Smooth muscle cell of the umbilical artery (primary cell): Measurements from ENCODE around the gene GUCY2D. TPM values are rescaled to one million over a fixed set of nuclear protein-coding genes. Genes with fewer than 3 reads are reported as not detected.

Experiments used
- total RNA-seq: library from RNA; depleted of rRNA; stranded (reverse); fragments of >200 nt; gene quantifications from 2 replicates; pipeline ENCODE4 v1.2.3, GENCODE V29; 2014

GUCY2D gene
- under 0.01 TPM in 1 of 2 replicates, not detected in the other for total RNA-seq

GRCh38 chr17:8001976-8002720 lies at the start of gene GUCY2D:
GUCY2D (plus strand) TSS chr17:8002615; CDS start chr17:8003048, 433 bp downstream.

DNA sequence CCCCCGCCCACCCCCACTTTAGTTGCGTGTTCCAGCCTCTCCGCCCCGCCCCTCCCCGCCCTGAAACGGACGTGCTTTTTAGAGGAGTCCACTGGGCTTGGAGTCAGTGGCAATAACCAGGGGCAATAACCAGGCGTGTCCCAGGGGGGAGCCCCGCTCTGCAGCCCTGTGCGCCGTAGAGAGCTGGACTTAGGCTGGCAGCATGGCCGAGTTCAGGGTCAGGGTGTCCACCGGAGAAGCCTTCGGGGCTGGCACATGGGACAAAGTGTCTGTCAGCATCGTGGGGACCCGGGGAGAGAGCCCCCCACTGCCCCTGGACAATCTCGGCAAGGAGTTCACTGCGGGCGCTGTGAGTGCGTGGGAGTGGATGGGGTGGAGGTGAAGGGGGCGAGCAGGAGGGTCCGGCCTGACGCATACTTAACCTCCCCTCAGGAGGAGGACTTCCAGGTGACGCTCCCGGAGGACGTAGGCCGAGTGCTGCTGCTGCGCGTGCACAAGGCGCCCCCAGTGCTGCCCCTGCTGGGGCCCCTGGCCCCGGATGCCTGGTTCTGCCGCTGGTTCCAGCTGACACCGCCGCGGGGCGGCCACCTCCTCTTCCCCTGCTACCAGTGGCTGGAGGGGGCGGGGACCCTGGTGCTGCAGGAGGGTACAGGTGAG lies 36.7 kb downstream of the GUCY2D start, which contains the start of gene ALOX15B:
TSS of gene ALOX15B (plus strand) at position 106 of the 657 bp plus-strand sequence. CDS start at position 203, 97 bp downstream.

Other genes starting within 250 kb of the GUCY2D start
- gene KDM6B, start 168.4 kb upstream of the GUCY2D start, total RNA-seq, result 7.1 and 10.9 TPM in 2 replicates
- 2.1 and 4.3 TPM in 2 replicates for gene TMEM88, start 147.5 kb upstream of the GUCY2D start, total RNA-seq
- 25.0 and 85.2 TPM in 2 replicates for gene NAA38, start 145.1 kb upstream of the GUCY2D start, total RNA-seq
- 13.4 and 17.2 TPM in 2 replicates for gene CYB5D1, start 144.6 kb upstream of the GUCY2D start, total RNA-seq
- gene CHD3, start 113.8 kb upstream of the GUCY2D start, total RNA-seq, result 108 and 155 TPM in 2 replicates
- 5.1 and 9.2 TPM in 2 replicates for gene RNF227, start 86.3 kb upstream of the GUCY2D start, total RNA-seq
- gene KCNAB3, start 72.8 kb upstream of the GUCY2D start, total RNA-seq, result 0.59 and 0.88 TPM in 2 replicates
- gene TRAPPC1, start 70.7 kb upstream of the GUCY2D start, total RNA-seq, result 44.2 and 70.9 TPM in 2 replicates
- 14.6 and 24.4 TPM in 2 replicates for gene CNTROB, start 70.4 kb upstream of the GUCY2D start, total RNA-seq
- not detected in 2 replicates for gene ALOX15B, start 36.4 kb downstream of the GUCY2D start, total RNA-seq
- gene ALOX12B, start 85.1 kb downstream of the GUCY2D start, total RNA-seq, result not detected in 2 replicates
- not detected in 2 replicates for gene ALOXE3, start 115.9 kb downstream of the GUCY2D start, total RNA-seq
- not detected in 2 replicates for gene HES7, start 121.5 kb downstream of the GUCY2D start, total RNA-seq
- gene PER1, start 149.8 kb downstream of the GUCY2D start, total RNA-seq, result 3.0 and 11.3 TPM in 2 replicates
- 5.9 and 8.2 TPM in 2 replicates for gene VAMP2, start 160.3 kb downstream of the GUCY2D start, total RNA-seq
- gene TMEM107, start 173.8 kb downstream of the GUCY2D start, total RNA-seq, result 14.6 and 26.1 TPM in 2 replicates
- 6.4 and 7.1 TPM in 2 replicates for gene BORCS6, start 187.6 kb downstream of the GUCY2D start, total RNA-seq
- gene AURKB, start 208.0 kb downstream of the GUCY2D start, total RNA-seq, result 1.5 and 16.7 TPM in 2 replicates
- gene CTC1, start 245.4 kb downstream of the GUCY2D start, total RNA-seq, result 2.7 and 3.4 TPM in 2 replicates
- gene PFAS, start 246.7 kb downstream of the GUCY2D start, total RNA-seq, result 14.3 and 26.4 TPM in 2 replicates